Measurements from ENCODE around the gene RSPO4.
"Not testable (repeated sequence)": the region's sequence is repeated elsewhere in the genome, so short reads cannot be mapped to it uniquely, and the experiment has no call there.

RSPO4 gene

DNA sequence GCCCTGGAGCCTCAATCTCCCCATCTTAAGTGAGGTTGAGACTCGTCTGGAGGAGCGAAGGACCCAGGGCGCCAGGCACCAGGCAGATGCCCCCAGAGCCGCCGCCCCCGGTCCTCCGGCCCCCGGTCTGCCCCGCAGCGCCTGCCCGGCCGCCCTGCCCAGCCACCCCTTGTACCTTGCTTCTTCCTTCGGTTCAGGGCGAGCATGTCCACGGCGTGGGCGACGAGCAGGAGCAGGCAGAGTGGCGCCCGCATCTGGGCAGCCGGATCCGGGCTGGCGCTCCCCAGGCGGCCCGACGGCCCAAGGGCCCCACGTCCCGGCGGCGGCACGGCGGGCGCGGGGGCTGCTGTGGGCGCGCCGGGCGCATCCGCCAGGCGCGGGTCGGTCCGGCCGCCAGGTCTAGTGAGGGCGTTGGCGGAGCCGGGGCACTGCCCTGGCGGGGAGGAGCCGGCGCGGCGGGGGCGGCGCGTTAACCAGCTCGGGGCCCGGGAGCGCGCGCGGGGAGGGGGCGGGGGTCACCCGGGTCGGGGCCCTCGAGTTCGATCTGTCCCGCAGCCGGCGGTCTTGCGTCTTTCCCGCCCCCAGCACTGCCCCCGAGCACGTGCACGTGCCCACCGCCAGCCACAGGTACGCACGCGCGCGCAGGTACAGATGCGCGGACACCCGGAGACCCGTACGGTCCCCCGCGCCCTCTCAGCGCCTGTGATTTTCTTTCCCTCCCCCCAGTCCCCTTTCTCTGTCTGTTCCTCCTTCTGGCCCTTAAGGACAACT, at the start of gene RSPO4:
Gene RSPO4, minus strand, starts transcription at position 401 of the 771 bp plus-strand sequence. Its CDS starts 147 bp downstream, at position 254.
- DNase-seq: no peak

GRCh38 chr20:1050440-1050839, 48.3 kb upstream of the RSPO4 start:
- DNase-seq: no peak

DNA sequence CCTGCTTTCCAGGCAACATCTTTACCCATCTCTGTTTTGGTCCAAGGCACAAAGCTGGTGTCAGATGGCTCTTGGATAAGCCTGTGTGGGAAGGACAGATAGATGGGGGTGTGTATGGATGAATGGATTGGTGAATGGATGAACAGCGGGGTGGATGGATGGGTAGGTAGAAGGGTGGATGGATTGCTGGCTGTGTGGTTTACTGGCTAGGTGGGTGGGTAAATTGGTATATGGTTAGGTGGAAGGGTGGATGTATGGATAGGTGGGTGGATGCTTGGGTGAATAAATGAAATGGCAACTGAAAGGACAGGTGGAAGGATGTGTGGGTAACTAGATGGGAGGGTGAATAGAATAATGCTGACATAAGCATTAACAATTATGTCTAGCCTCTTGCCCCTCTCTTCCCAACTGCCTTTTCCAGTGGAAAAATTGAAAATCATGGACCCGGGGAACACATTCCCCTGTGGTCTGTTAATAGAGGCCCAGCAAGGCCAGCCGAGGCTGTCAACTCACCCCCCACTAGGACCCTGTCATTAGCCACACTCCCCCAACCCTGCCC, 43.8 kb upstream of the RSPO4 start:
- DNase-seq: no peak

DNA sequence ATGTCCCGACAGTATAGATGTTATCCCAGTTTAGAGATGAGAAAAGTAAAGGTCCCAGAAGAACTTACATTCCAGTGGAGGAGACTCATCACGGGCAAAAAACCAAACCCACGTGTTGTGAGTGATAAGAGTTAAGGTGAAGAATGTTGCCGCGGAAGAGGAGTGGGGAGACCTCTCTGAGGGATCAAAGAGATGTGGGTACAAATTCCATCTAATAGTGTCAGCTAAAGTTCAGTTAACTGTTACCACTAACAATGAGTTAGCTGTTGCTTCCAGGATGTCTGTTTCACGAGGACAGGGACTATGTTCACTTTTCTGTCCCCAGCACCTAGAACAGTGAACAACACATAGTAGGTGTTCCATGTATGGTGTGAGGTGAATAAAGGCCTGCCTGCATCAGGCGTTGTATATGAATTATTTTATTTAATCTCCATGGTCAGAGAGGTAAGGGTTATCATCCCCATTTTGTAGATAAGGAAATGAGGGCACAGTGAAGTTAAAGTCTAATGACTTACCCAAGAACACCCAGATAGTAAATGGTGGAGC, 39.8 kb upstream of the RSPO4 start:
- no peak for DNase-seq

- DNase-seq: no peak
These were observed 36.1 kb upstream of the RSPO4 start for GRCh38 chr20:1038205-1038604.

DNA sequence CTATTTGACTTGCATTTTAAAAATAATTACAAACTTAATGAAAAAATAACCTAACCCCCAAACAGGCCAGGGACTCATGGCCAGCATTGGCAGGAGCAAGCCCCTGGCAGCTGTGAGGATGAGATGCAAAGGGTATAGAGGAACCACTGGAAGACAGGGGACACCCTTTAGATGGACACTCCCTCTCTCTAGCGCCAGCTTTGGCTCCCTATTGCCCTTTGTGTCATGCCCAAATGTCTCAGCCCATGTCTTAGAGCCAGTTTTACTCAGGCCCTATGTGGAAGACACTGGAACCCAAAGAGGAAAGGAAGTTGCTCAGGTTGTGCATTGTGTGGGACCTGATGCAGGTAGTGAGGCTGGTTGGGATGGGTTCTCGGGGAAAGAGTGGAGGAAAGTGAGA, 34.9 kb upstream of the RSPO4 start:
- DNase-seq: no peak

DNA sequence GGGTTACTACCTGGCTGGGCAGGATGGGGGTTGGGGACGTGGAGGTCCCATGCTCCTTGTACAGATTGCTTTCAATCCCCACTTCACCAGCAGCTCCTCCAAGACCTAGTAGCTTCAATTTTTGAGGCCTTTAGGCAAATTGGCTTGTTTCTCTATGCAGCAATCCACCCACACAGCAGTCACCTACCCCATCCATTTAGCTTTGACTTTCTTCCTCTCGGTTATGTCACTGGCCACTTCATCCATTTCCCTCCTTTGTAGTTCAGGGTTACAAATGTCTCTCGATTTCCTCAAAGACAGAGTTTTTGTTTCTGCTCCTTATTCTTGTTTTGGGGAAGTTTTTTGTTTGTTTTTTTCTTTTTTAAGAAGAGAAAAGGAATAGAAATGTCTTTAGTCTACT, 33.4 kb upstream of the RSPO4 start:
- no peak for DNase-seq

GRCh38 chr20:1034415-1034789, 32.3 kb upstream of the RSPO4 start:
- DNase-seq: no peak

DNA sequence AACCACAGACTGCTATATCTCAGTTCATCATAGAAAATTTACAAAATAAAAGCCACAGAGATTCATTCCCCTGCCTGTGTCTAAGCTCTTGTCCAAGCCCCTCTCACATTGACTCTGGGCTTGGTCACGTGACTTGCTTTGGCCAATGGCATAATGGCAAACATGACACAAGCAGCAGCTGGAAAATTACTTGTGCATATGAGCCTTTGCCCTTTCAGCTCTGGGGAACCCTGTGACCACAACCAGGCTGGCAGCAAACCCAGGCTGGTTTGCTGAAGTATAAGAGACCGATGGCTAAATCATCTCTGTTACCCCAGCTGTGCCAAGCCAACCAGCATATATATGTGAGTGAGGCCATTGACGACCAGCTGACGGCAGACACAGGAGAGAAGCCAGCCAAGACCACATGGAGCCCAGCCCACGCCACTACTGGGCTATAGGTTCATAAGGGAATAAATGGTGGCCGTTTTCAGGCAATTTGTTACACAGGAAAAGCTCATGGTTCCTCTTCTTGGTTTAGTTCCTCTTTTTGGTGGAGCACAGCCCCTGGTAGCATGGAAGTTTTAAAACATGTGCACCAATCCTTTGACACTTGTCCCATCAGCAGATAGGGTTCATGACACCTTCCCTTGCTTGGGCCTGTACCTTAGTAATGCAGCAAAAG, 31.8 kb upstream of the RSPO4 start:
- DNase-seq: no peak

DNA sequence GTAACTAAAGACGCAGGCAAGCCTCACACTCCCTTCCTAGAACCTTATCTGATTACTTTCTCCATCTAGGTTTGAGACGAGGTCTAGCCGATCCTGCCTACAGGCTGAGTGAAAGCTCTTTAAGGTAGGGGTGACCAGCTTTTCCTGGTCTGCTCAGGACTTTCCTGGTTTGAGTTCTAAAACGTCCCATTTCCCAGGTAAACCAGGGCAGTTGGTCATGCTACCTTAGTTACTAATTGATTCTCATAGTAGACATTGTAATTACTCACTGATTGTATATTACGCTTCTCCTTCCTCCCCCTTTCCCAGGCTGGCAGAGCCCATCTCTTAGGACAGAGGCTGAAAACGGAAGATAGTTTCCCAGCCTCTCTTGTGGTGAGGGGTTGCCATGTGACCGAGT, 27.9 kb upstream of the RSPO4 start:
- DNase-seq: no peak

DNA sequence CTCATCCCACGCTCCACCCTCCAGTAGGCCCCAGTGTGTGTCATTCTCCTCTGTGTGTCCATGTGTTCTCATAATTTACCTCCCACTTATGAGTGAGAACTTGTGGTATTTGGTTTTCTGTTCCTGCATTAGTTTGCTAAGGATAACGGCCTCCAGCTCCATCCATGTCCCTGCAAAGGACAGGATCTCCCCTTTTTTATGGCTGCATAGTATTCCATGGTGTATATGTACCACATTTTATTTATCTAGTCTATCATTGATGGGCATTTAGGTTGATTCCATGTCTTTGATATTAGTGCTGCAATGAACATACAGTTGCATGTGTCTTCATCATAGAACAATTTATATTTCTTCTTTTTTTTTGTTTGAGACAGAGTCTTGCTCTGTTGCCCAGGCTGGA, 24.1 kb upstream of the RSPO4 start:
- not testable (repeated sequence) for DNase-seq

DNA sequence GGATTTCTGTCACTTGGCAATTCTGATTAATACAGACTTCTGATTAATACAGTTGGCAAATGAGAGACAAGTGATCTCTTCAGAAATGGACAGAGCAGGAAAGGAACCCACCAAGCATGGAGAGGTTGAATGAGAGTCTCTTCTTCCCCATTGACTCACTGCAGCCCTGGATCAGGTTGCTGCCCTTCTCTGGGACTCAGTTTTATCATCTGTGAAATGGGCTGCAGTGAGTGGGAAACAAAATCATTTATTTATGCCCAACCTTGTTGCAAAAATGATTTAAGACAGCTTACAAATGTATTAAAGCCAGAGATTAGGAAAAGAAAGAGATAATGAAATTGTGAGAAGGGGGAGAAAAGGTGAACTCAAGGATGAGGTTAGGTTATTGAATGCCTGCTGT, 20.8 kb upstream of the RSPO4 start:
- no peak for DNase-seq

GRCh38 chr20:1020614-1021013, 18.5 kb upstream of the RSPO4 start:
- no peak for DNase-seq

DNA sequence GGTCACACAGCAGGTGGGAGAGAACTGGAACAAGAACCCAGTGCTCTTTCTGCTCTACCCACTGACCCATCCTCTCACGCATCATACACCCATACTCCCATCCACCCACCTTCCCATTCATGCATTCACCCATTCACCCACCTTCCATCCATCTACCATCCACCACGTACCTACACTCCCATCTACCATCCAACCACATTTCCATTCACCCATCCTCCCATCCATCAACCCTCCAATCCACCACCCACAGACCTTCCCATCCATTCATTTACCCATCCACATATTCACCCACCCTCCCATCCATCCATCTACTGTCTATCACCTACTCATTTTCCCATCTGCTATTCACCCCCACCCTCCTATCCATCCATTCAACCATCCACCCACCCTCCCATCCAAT, 17.2 kb upstream of the RSPO4 start:
- no peak for DNase-seq

DNA sequence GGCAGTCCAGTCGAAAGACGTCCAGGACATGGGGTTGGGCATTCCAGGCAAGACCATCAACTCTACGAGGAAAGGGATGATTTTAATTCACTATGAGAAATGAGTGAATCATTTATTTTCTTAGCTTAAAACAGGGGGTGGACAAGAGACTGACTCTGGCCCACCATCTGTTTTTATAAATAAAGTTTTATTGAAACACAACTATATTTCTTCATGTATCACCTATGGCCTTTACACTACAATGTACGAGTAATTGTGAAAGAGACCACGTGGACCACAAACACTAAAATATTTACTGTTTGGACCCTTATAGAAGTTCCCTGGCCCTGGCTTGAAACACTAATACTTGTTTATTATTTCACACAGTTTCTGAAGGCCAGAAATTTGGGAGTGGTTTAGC, 15.6 kb upstream of the RSPO4 start:
- no peak for DNase-seq

DNA sequence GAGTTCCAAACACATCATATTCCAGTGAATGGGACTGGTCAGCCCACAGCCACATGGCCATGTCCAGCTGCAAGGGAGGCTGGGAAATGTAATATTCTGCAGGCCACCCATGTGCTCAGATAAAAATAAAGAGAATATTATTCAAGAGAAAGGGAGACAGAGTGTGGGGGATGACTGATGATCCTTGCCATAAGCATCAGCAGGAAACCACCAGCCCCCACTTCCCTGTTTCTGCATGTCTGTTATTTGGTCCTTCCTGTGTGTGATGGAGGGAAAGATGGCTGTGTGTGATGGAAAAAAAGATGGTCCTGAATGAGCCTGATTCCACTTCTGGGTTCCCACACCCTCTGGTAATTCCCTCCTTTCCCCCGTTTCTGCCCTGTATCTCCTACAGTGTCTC, 13.1 kb upstream of the RSPO4 start:
- no peak for DNase-seq

DNA sequence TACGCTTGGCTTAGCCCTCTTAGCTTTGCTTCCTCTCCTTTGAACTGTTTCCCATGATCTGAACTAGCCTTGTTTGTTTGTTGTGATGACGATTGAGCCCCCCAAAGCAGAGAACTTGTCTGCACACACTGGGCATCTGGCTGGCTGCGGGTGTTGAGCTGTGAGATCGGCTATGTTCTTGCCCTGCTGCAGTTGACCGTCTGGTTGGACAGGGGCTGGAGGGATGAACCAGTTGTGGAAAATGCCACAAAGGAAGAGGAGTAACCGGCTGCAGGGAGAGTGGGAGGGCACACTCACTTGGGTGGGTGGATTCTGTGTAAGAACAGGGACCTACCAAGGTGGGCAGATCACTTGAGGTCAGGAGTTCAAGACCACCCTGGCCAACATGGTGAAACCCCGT, 12.4 kb upstream of the RSPO4 start:
- DNase-seq: no peak

DNA sequence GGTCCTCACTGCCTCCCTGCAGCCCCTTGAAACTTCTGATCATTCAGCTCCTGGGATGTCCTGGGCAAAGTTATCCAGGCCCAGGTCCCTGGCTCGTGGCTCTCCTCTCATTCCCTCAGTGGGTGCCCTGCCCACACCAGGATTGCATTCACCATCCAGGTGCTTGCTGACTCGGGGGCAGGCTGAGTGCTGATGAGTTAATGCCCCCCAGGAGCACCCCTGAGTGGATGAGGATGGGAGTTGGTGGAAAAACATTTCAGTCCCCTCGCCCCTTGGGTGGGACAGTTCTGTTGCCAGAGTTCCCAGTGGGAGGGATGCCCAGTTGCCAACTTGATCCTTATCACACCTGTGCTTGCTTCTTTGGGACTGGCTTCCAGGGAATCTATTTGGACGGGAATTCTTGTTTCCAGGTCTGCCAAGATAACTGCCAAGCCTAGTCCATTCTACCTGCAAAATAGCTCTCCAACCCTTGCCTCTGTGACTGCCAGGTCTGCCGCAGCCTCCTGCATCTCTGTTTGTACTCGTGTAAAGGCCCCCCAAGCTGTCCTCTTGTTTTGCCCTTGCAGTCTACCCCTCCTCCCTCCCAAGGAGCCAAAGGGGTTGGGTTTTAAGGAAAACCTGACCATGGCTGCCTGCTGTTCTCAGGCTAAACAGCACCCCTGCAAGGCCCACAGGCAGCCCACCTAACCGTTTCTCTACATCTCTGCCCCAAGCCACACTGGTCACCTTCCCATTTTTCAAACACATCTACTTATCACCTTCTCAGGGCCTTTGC, 11.6 kb upstream of the RSPO4 start:
- no peak for DNase-seq

GRCh38 chr20:1012359-1013168, 10.5 kb upstream of the RSPO4 start:
- no peak for DNase-seq

DNA sequence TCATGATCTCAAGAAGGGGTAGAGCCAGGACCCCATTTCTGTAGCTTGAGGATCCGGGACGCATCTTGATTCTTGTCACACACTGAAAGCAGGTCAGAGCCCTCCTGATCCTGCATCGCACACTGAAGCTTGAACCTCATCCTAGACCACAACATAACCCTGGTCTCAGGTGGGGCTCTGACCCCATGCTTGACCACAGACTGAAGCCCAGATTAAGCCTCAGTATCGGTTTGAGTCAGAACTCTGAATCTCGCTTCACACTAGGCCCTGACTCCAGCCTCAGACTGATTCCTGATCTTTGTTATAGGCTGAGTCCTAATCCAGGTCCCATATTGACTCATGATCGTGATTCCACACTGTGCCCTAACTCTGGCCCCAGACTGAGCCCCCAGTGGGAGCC, 8.5 kb upstream of the RSPO4 start:
- no peak for DNase-seq

DNA sequence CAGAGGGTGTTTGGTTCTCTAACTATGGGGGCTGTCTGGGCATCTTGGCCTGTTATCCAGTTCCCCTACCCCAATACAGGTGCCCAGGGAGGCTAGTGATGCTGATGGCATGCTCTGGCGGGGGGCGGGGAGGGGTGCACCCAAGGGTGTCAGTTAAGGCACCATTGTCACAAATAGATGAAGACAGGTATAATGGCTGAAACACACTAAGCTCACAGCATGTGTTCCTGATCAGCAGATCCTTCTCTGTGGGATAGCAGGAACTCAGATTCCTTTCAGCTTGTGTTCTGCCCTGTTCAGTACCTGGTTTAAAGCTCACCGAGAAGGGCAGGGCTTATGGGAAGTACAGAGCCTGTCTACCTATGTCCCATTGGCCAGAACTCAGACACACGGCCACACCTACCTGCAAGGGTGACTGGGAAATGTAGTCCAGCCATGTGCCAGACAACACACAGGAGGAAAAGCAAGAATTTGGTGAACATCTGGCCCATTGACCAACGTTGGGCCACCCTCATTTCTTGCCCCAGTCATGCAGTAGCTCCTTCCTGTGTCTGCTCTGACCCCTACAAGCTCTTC, 3.4 kb upstream of the RSPO4 start:
- DNase-seq: no peak
